ENCODE data around the gene ALPG. TPM values are rescaled to one million over a fixed set of nuclear protein-coding genes. Genes with fewer than 3 reads are reported as not detected.
"Not testable (repeated sequence)": the region's sequence is repeated elsewhere in the genome, so short reads cannot be mapped to it uniquely, and the experiment has no call there.

Gene ALPG
- total and polyA plus RNA-seq, 2 experiments from 2014 or later = not detected

GRCh38 chr2:232441147-232441651, 34.6 kb downstream of the ALPG start:
- H3K9me2 ChIP-seq (ENCODE audit: insufficient read depth) = no peaks in the 10 kb centered on the region
- H3K4me3 ChIP-seq = no peak overlapping the region
- no peaks in the 10 kb centered on the region for H3K27me3 ChIP-seq (replicated peaks; ENCODE audit: insufficient read depth)
- H3F3A ChIP-seq (ENCODE audit: insufficient read depth) = no peaks in the 10 kb centered on the region
- no peak overlapping the region for H2AFZ ChIP-seq
- in situ Hi-C loops (cut with MboI) = no loop called here
- H3K4me2 ChIP-seq (ENCODE audit: unreplicated experiment) = no peak overlapping the region
- WGBS, 2 experiments (ENCODE audit: low coverage in 1 of 2, low lambda C conversion rate in 2 of 2, missing lambda C conversion rate in 2 of 2) = 50 to 59% methylated on average over 12 of the region's 12 CpGs
- no peak for TF ChIP-seq EZH2phosphoT487 (IDR thresholded peaks at IDR 0.05; ENCODE audit: insufficient read depth, low read depth)
- no peak for TF ChIP-seq EZH2 (IDR thresholded peaks at IDR 0.05; ENCODE audit: insufficient read depth, poor library complexity, severe bottlenecking)
- H3K36me3 ChIP-seq (ENCODE audit: low read depth) = no peaks in the 10 kb centered on the region
- H3K79me2 ChIP-seq (ENCODE audit: insufficient read depth) = no peaks in the 10 kb centered on the region
- H3K9me3 ChIP-seq (ENCODE audit: low read depth) = no peaks in the 10 kb centered on the region
- no peak for DNase-seq
- H4K20me1 ChIP-seq (ENCODE audit: insufficient read depth) = no peaks in the 10 kb centered on the region
- no peak overlapping the region for H3K9ac ChIP-seq
- no peak overlapping the region for H3K27ac ChIP-seq
- H3K4me1 ChIP-seq (ENCODE audit: insufficient read depth) = no peaks in the 10 kb centered on the region

- H3K79me2 ChIP-seq (ENCODE audit: insufficient read depth); H3K27me3 ChIP-seq (replicated peaks; ENCODE audit: insufficient read depth); H3K4me3 ChIP-seq; H4K20me1 ChIP-seq (ENCODE audit: insufficient read depth); in situ Hi-C loops (cut with MboI); H3K27ac ChIP-seq; H3K4me2 ChIP-seq (ENCODE audit: unreplicated experiment); H2AFZ ChIP-seq; H3K9me2 ChIP-seq (ENCODE audit: insufficient read depth); H3K4me1 ChIP-seq (ENCODE audit: insufficient read depth); DNase-seq; H3K9ac ChIP-seq; H3K36me3 ChIP-seq (ENCODE audit: low read depth); H3K9me3 ChIP-seq (ENCODE audit: low read depth); H3F3A ChIP-seq (ENCODE audit: insufficient read depth): not testable (repeated sequence)
- WGBS, 2 experiments (ENCODE audit: low coverage in 1 of 2, low lambda C conversion rate in 2 of 2, missing lambda C conversion rate in 2 of 2) = 61 to 70% methylated on average over 6 to 8 of the region's 10 CpGs
These were observed 35.3 kb downstream of the ALPG start for GRCh38 chr2:232441922-232442321.

- H3K9me2 ChIP-seq (ENCODE audit: insufficient read depth); H3K27ac ChIP-seq; H3K4me2 ChIP-seq (ENCODE audit: unreplicated experiment); H2AFZ ChIP-seq; H3K9ac ChIP-seq; H3F3A ChIP-seq (ENCODE audit: insufficient read depth); H3K9me3 ChIP-seq (ENCODE audit: low read depth); H3K27me3 ChIP-seq (replicated peaks; ENCODE audit: insufficient read depth); H4K20me1 ChIP-seq (ENCODE audit: insufficient read depth); H3K4me3 ChIP-seq; in situ Hi-C loops (cut with MboI); H3K36me3 ChIP-seq (ENCODE audit: low read depth); DNase-seq; H3K4me1 ChIP-seq (ENCODE audit: insufficient read depth); H3K79me2 ChIP-seq (ENCODE audit: insufficient read depth): not testable (repeated sequence)
- 60 to 61% methylated on average over 11 to 12 of the region's 13 CpGs for WGBS, 2 experiments (ENCODE audit: low coverage in 1 of 2, low lambda C conversion rate in 2 of 2, missing lambda C conversion rate in 2 of 2)
These were observed 35.8 kb downstream of the ALPG start for GRCh38 chr2:232442431-232442830.

GRCh38 chr2:232443047-232443446, 36.4 kb downstream of the ALPG start:
- H3K4me3 ChIP-seq; DNase-seq; in situ Hi-C loops (cut with MboI); H3K27ac ChIP-seq; H3K4me1 ChIP-seq (ENCODE audit: insufficient read depth); H3K36me3 ChIP-seq (ENCODE audit: low read depth); H3K9ac ChIP-seq; H3K79me2 ChIP-seq (ENCODE audit: insufficient read depth); H3K4me2 ChIP-seq (ENCODE audit: unreplicated experiment); H3F3A ChIP-seq (ENCODE audit: insufficient read depth); H3K9me3 ChIP-seq (ENCODE audit: low read depth); H3K27me3 ChIP-seq (replicated peaks; ENCODE audit: insufficient read depth); H2AFZ ChIP-seq; H4K20me1 ChIP-seq (ENCODE audit: insufficient read depth); H3K9me2 ChIP-seq (ENCODE audit: insufficient read depth): not testable (repeated sequence)
- 81 to 84% methylated on average over 6 to 10 of the region's 13 CpGs for WGBS, 2 experiments (ENCODE audit: low coverage in 1 of 2, low lambda C conversion rate in 2 of 2, missing lambda C conversion rate in 2 of 2)

- H3K27ac ChIP-seq; H3K36me3 ChIP-seq (ENCODE audit: low read depth); H3K27me3 ChIP-seq (replicated peaks; ENCODE audit: insufficient read depth); H3K9ac ChIP-seq; H4K20me1 ChIP-seq (ENCODE audit: insufficient read depth); H3K4me1 ChIP-seq (ENCODE audit: insufficient read depth); H3K79me2 ChIP-seq (ENCODE audit: insufficient read depth); DNase-seq; H3K9me2 ChIP-seq (ENCODE audit: insufficient read depth); H3K4me2 ChIP-seq (ENCODE audit: unreplicated experiment); in situ Hi-C loops (cut with MboI); H3K9me3 ChIP-seq (ENCODE audit: low read depth); H3K4me3 ChIP-seq; H2AFZ ChIP-seq; H3F3A ChIP-seq (ENCODE audit: insufficient read depth): not testable (repeated sequence)
- WGBS, 2 experiments (ENCODE audit: low coverage in 1 of 2, low lambda C conversion rate in 2 of 2, missing lambda C conversion rate in 2 of 2) = 43 to 51% methylated on average over 10 to 14 of the region's 21 CpGs
These were observed 37.2 kb downstream of the ALPG start for GRCh38 chr2:232443669-232444408.

Data from GM23248 (cell line).